Common myeloid progenitor, CD34-positive (primary cell): ENCODE measurements around the gene CFI.

Experiments
- CTCF ChIA-PET: fragments of 350-600 bp; sonication (Branson Sonifier 250); formaldehyde crosslinking; loops from one replicate; lab custom pipeline; 2021; ENCODE audit warnings: antibody characterized with exemption; lab: Charles Lee
- POLR2A ChIA-PET: fragments of 350-600 bp; sonication (Branson Sonifier 250); formaldehyde crosslinking; loops from one replicate; lab custom pipeline; 2021; ENCODE audit warnings: antibody characterized with exemption; lab: Charles Lee
- DNase-seq, 3 donors: peaks; one replicate each; pipeline versions ENCODE4 v3.0.0 to v3.0.0-alpha.2; 2013
- H3K27ac ChIP-seq, 2 experiments: 1 replicate in 1 of 2; 2 replicates in 1 of 2; pipeline ENCODE4 v1.7.0; 2013; ENCODE audit warnings: inconsistent platforms in 2 of 2, low read length in 2 of 2, mild to moderate bottlenecking in 2 of 2, low read depth in 1 of 2, moderate library complexity in 1 of 2; ENCODE audit not compliant: severe bottlenecking in 2 of 2, insufficient read depth in 1 of 2, poor library complexity in 1 of 2
- H3K27me3 ChIP-seq, 5 experiments: replicated peaks in 2 of 5; 1 replicate in 3 of 5; 2 replicates in 2 of 5; pipeline versions ENCODE4 v1.6.1 to v1.7.0; 2013; ENCODE audit warnings: low read length in 4 of 5, mild to moderate bottlenecking in 2 of 5, moderate library complexity in 2 of 5, inconsistent platforms in 1 of 5; ENCODE audit not compliant: insufficient read depth in 5 of 5, control insufficient read depth in 4 of 5
- H3K36me3 ChIP-seq, 4 experiments: 1 replicate in 2 of 4; 2 replicates in 2 of 4; pipeline versions ENCODE4 v1.6.1 to v1.7.0; 2013; ENCODE audit warnings: low read length in 3 of 4, control low read depth in 1 of 4, mild to moderate bottlenecking in 1 of 4; ENCODE audit not compliant: control insufficient read depth in 4 of 4, insufficient read depth in 4 of 4
- H3K4me1 ChIP-seq, 4 experiments: 1 replicate in 3 of 4; 2 replicates in 1 of 4; pipeline versions ENCODE4 v1.6.1 to v1.7.1; 2013; ENCODE audit warnings: low read length in 3 of 4, mild to moderate bottlenecking in 3 of 4, control low read depth in 1 of 4, inconsistent platforms in 1 of 4, moderate library complexity in 1 of 4; ENCODE audit not compliant: control insufficient read depth in 4 of 4, insufficient read depth in 4 of 4; ENCODE audit errors: control extremely low read depth in 1 of 4
- H3K4me3 ChIP-seq, 7 experiments: 1 replicate in 4 of 7; 2 replicates in 3 of 7; pipeline versions ENCODE4 v1.5.1 to v1.7.0; 2013; ENCODE audit warnings: mild to moderate bottlenecking in 7 of 7, low read length in 6 of 7, moderate library complexity in 6 of 7, inconsistent platforms in 2 of 7, low read depth in 2 of 7, control low read depth in 1 of 7; ENCODE audit not compliant: insufficient read depth in 4 of 7, control insufficient read depth in 1 of 7; ENCODE audit errors: extremely low read depth in 1 of 7
- H3K9me3 ChIP-seq, 5 experiments: 1 replicate in 4 of 5; 2 replicates in 1 of 5; pipeline versions ENCODE4 v1.6.1 to v1.7.1; 2013; ENCODE audit warnings: low read length in 4 of 5, mild to moderate bottlenecking in 2 of 5, inconsistent platforms in 1 of 5, low read depth in 1 of 5, moderate library complexity in 1 of 5; ENCODE audit not compliant: control insufficient read depth in 4 of 5, insufficient read depth in 2 of 5; ENCODE audit errors: control extremely low read depth in 1 of 5
- WGBS: methylation state at CpG from one replicate; pipeline ENCODE4 v1.1.5; 2013; ENCODE audit not compliant: insufficient coverage; 5-methylcytosine and 5-hydroxymethylcytosine counted together

CFI gene

GRCh38 chr4:109735566-109736365 is 66.0 kb downstream of the CFI start:
- Histone ChIP-seq H3K4me3 (no peak overlapping the region), H3K27ac (no peak overlapping the region), H3K4me1 (peaks cover 0 to under 1% (median 0%) of the 10 kb centered on the region in 4 experiments), H3K36me3 (no peaks in the 10 kb centered on the region), H3K9me3 (no peaks in the 10 kb centered on the region), H3K27me3 (no peaks in the 10 kb centered on the region)
- POLR2A ChIA-PET, result no interaction called here
- CTCF ChIA-PET, result interaction anchor here (0.6 kb wide), 1 partner anchor 14 kb away, joined by 3 read pairs; no protein-coding TSS in a partner anchor
- 96% methylated on average over 6 of the region's 7 CpGs for WGBS
- DNase-seq, result no peak

DNA sequence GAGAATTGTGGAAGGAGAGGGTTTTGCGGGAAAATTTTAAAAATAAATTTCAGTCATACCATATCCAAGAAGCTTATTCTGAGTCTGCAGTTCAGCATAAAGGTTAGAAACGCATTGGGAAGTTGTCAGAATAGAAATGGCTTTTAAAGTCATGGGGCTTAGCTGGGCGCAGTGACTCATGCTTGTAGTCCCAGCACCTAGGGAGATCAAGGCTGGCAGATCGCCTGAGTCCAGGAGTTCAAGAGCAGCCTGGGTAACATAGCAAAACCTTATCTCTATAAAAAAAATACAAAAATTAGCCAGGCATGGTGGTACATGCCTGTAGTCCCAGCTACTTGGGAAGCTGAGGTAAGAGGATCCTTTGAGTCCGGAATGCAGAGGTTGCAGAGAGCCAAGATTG is 68.1 kb downstream of the CFI start:
- Histone ChIP-seq H3K27me3 (no peaks in the 10 kb centered on the region), H3K4me3 (no peak overlapping the region), H3K4me1 (peaks cover 3 to 16% (median 13%) of the 10 kb centered on the region in 4 experiments), H3K27ac (no peak overlapping the region), H3K36me3 (no peaks in the 10 kb centered on the region), H3K9me3 (no peaks in the 10 kb centered on the region)
- WGBS, result 94% methylated on average over 2 of the region's 5 CpGs
- POLR2A ChIA-PET, result no interaction called here
- DNase-seq, result no peak
- CTCF ChIA-PET, result interaction anchor here (1.3 kb wide), 1 partner anchor 30 kb away, joined by 6 read pairs; the partner anchor contains the start of gene CASP6

DNA sequence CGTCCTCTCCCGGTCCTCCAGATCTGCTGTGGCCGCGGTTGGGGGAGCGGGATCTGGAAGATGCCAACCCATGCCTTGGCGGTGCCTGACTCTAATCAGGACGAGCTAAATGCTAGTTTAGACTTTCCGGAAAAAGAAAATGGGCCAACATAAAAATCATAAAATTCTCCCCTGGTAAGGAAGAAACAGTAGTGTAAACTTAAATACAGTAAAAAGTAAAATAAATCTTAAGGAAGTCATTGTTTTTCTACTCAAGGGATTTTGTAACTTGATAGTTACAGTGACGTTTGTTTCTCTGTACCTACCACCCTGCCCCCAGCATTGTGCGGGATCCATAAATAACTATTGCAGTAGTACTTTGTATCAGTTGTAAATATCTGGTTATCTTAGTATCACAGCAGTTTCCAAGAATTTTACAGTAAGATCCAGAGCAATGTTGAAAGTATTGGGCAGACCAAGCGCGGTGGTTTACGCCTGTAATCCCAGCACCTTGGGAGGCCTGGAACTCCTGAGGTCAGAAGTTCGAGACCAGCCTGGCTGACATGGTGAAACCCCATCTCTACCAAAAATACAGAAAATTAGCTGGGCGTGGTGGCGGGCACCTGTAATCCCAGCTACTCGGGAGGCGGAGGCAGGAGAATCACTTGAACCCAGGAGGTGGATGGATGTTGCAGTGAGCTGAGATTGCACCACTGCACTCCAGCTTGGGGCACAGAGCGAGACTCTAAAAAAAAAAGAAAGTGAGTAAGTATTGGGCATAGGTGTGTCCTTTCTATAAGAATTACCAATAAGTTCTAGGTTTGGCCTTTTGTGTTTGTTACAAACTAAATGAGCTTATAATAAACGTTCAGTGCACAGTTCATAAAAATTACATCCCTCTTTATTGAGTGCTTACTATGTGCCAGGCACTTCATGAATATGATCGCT is 70.9 kb downstream of the CFI start:
- Histone ChIP-seq H3K36me3 (no peaks in the 10 kb centered on the region), H3K4me3 (peak overlapping the region; percentile 75 to 95 (median 84)), H3K27ac (peak overlapping the region in 1 of 2 experiments; percentile 64), H3K4me1 (peaks cover 3 to 26% (median 19%) of the 10 kb centered on the region in 4 experiments), H3K9me3 (no peaks in the 10 kb centered on the region), H3K27me3 (no peaks in the 10 kb centered on the region)
- 53% methylated on average over 9 of the region's 21 CpGs for WGBS
- no peak for DNase-seq
- ChIA-PET CTCF (interaction anchor here (1.0 to 1.7 kb wide), 5 partner anchors 10 to 131 kb away, joined by 3 to 6 read pairs (median 4); partner anchors contain the start of gene CASP6), POLR2A (interaction anchor here (0.5 to 1.3 kb wide), 5 partner anchors 17 to 1110 kb away, joined by 3 to 5 read pairs (median 4); partner anchors contain the start of genes GAR1 and RPL34)

GRCh38 chr4:109729718-109730618 is 71.8 kb downstream of the CFI start, which contains the start of gene PLA2G12A:
Gene PLA2G12A, minus strand, starts transcription at chr4:109730070. Its CDS starts 261 bp downstream, at chr4:109729809.
- Histone ChIP-seq H3K4me3 (peak within 1 kb of the TSS; percentile 76 to 95 (median 88)), H3K27ac (peak within 1 kb of the TSS in 1 of 2 experiments; percentile 67), H3K4me1 (peaks cover 3 to 26% (median 19%) of the 10 kb centered on the region in 4 experiments), H3K27me3 (no peaks in the 10 kb centered on the region), H3K9me3 (no peaks in the 10 kb centered on the region), H3K36me3 (no peaks in the 10 kb centered on the region)
- POLR2A ChIA-PET, result interaction anchor here (0.5 to 1.3 kb wide), 3 partner anchors 28 to 85 kb away, joined by 3 to 5 read pairs (median 4); partner anchors contain the start of gene GAR1
- under 1% methylated on average over 42 of the region's 83 CpGs for WGBS
- DNase-seq, result peak; percentile 75 to 89 (median 84)
- CTCF ChIA-PET, result interaction anchor here (1.0 to 1.7 kb wide), 4 partner anchors 25 to 132 kb away, joined by 3 to 6 read pairs (median 4); no protein-coding TSS in a partner anchor

- DNase-seq, result peak; percentile 18 to 65 (median 51)
- Histone ChIP-seq H3K27ac (peak overlapping the region in 1 of 2 experiments; percentile 67), H3K4me3 (peak overlapping the region; percentile 67 to 95 (median 79)), H3K27me3 (no peaks in the 10 kb centered on the region), H3K36me3 (no peaks in the 10 kb centered on the region), H3K4me1 (peaks cover 3 to 31% (median 19%) of the 10 kb centered on the region in 4 experiments), H3K9me3 (no peaks in the 10 kb centered on the region)
- ChIA-PET POLR2A (interaction anchor here (0.6 to 1.3 kb wide), 3 partner anchors 29 to 991 kb away, joined by 3 to 4 read pairs (median 3); partner anchors contain the start of gene GAR1), CTCF (interaction anchor here (0.7 to 1.4 kb wide), 2 partner anchors 25 to 97 kb away, joined by 4 to 5 read pairs; no protein-coding TSS in a partner anchor)
- WGBS, result 0% methylated on average over 19 of the region's 25 CpGs
Measured at GRCh38 chr4:109729117-109729717, 72.6 kb downstream of the CFI start.
